HG03457 (cell line): ENCODE measurements around the gene NAA20.

ENCODE experiments used
- ATAC-seq: cut with Tn5 transposase; IDR thresholded peaks from one replicate; pipeline ENCODE4 v1.9.1; 2021; ENCODE audit warnings: moderate number of reproducible peaks; ENCODE audit not compliant: unreplicated experiment

NAA20 gene

GRCh38 chr20:20070871-20071726, 53.9 kb downstream of the NAA20 start:
- ATAC-seq: no peak

DNA sequence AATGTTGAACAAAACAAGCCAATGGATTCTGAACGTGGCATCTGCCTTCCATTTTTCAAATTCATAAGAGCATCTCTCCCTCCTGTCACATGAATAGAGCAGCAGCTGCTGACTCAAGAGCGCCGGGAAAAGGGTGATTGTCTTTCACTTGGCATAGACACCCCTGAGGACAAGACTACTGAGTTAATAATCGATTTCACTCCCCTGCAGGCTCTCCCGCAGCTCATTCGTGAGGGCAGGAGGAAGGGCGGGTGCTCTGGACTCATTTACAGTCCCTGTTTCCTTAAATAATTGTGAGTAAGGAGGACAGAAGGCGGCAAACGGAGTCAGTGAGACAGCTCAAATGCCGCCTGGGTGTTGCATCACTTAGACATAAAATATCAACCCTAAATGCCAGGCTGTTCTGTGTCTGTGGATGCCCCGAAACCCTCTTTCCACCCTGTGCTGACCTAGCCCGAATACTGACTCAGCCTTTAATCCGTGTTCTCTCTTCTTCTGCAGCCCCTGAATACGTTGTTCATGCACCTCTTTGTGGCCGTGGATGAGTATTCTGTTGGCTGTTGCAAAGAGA, 56.7 kb downstream of the NAA20 start:
- no peak for ATAC-seq

DNA sequence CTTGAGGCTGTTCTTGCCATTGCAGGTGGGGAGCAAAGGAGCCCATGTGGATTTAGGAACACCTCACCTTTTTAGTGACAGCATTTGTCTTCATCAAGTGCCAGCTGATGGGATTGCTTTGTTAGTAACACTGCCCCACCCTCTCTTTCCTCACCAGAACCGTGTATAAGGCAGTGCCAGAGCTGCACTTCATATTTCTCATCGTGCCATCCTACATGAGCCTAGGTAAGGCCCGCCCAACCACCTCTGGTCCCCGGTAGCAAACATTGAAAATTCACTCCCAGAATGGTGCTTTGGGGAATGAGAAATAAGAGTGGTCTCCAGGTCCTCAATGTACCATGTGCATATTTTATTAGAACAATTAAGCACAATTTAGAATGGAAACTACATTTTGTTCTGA, 57.9 kb downstream of the NAA20 start:
- ATAC-seq: no peak

GRCh38 chr20:20076297-20077065, 59.3 kb downstream of the NAA20 start:
- ATAC-seq: no peak

- no peak for ATAC-seq
Observed at GRCh38 chr20:20078041-20078440, 60.9 kb downstream of the NAA20 start.

DNA sequence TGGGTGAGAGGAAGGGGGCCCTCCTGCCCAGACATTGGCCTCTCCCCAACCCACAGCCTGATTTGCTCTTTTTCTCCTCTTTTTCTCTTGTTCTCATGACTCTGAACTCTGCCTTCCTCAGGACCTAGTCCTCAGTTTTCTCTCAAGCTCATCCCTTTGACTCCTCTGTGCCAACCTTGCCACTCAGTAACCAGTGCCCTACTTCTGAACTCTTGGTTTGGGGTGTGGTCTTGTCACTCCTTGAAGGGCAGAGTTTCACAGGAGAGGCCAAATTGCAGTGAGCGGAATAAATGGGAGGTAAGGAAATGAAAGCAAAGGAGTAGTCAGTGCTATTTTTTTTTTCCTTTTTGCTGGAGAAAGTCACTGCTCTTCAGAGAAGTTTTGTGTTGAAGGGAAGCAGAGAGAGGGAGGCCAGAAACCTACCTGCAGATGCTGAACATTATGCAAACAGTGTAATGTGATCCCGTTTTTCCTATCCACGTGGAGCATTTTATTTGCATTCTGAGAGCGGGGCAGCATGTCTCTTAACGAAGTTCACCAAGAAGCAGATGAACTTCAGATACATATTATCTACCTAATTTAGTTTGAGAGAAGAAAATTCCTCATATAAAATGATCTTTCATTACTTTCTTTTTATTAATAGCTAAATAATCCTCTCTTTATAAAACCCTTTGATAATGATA, 62.1 kb downstream of the NAA20 start:
- ATAC-seq: no peak
